ENCODE results near the gene NKAP. TPM values are rescaled to one million over a fixed set of nuclear protein-coding genes. Genes with fewer than 3 reads are reported as not detected.
"Not testable (repeated sequence)": the region's sequence is repeated elsewhere in the genome, so short reads cannot be mapped to it uniquely, and the experiment has no call there.

NKAP gene
- polyA plus RNA-seq, 3 donors, result 12.5 to 14.7 (median 14.6) TPM

GRCh38 chrX:119948381-119948780 is 4.8 kb upstream of the NKAP start:
- DNase-seq, result no peak

GRCh38 chrX:119945481-119945880 is 1.9 kb upstream of the NKAP start:
- no peak for DNase-seq

DNA sequence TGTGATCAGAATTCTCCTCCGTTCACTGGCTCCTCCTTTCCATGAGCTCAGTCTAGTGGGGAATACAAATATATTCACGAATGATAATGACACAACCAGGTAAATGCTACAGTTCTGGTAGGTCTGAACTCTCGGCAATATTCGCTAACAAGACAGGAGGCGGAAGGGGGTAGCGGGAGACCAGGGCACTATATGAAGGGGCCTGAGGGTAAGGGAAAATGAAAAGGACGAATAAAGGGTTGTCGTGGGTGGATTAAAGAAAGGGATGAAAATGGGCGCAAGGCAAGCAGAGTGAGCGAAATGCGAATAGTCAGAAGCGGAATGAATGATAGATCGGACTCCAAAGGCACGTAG is 743 bp downstream of the NKAP start:
- no peak for DNase-seq

- no peak for DNase-seq
Measured at GRCh38 chrX:119942173-119942819, 1.3 kb downstream of the NKAP start.

DNA sequence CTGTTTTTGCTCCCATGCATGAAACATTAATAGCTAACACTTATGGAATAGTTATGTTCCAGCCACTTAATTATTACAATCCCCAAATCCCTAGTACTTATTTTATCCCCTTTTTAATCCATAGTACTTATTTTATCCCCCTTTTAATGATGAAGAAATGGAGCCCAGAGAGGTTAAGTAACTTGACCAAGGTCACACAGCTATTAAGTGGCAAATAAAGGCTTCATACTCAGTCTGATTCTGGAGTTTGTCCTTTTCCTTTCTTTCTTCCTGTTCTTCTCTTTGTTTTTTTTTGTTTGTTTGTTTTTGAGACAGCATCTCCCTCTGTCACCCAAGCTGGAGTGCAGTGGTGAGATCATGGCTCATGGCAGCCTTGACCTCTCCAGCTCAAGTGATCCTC is 2.2 kb downstream of the NKAP start:
- DNase-seq, result no peak

GRCh38 chrX:119935215-119935874 is 8.2 kb downstream of the NKAP start:
- no peak for DNase-seq

GRCh38 chrX:119922391-119922790 is 21.2 kb downstream of the NKAP start:
- DNase-seq, result not testable (repeated sequence)

GRCh38 chrX:119919835-119920585 is 23.5 kb downstream of the NKAP start:
- no peak for DNase-seq

DNA sequence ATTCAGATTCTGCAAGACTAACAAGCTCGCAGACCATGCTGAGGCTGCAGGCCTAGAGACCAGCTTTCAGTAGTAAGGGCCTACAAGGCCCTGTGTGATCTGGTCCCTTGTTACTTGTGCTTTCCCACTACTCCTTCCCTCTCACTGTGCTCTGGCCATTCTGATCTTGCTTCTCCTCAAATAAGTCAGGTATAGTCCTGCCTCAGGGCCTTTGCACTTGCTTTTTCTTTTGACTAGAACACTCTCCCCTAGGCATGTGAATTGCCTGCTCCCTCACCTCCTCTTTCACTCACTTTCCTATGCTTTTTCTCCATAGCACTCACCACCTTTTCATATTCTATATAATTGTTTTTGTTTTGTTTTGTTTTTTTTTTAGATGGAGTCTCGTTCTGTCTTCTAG is 25.7 kb downstream of the NKAP start:
- DNase-seq, result no peak

DNA sequence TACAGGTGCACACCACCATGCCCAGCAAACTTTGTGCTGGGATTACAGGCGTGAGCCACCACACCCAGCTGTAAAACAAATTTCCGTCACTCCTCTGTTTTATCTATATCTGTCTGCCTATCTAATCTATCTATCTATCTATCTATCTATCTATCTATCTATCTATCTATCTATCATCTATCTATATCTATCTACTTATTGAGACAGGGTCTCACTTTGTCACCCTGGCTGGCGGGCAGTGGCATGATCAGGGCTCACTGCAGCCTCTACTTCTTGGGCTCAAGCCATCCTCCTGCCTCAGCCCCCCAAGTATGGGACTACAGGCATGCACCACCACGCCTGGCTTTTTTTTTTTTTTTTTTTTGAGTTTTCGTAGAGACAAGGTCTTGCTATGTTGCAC is 27.2 kb downstream of the NKAP start:
- no peak for DNase-seq

DNA sequence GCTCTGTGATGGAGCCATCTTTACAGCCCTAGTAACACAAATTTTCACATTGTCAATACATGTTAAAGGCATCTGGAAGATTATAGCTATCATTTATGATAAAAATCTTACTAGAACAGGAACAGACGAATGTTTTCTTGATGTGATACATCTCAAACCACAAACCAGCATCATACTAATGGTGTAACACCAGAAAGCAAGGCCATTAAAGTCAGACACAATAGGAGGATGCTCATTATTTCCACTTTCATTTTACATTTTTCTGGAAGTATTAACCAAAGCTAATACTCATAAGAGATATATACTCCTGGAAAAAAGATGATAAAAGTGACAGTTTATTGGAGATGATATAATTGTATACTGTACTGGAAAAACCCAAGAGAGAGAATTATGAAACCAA is 42.6 kb downstream of the NKAP start:
- no peak for DNase-seq

- DNase-seq, result no peak
Measured at GRCh38 chrX:119899125-119899524, 44.4 kb downstream of the NKAP start.

DNA sequence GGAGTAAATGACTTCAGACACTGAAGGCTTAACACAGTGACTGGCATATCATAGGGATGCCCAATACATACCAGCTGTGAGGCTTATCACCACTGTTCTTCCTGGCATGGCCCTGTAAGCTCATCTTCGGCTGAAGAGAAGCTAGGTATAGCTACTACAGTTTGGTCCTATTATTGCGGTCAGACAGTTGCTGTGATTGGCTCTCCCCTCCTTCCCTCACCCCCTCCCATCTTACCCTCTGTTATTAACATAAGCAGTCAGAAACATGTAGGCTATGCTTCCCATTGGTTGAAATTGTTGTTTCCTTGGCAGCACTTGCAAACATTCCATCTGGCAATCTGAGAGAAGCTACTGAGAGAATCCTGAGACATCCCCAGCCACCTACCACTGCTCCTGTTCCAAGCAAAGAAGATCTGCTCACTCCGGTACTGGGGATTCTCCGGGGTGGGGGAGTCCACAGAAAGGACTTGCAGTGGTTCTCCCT is 47.7 kb downstream of the NKAP start, which contains the start of gene AKAP14:
TSS of gene AKAP14 (plus strand) at position 51 of the 484 bp plus-strand sequence. CDS start 7,331 bp downstream, outside the sequence.
- no peak for DNase-seq

DNA sequence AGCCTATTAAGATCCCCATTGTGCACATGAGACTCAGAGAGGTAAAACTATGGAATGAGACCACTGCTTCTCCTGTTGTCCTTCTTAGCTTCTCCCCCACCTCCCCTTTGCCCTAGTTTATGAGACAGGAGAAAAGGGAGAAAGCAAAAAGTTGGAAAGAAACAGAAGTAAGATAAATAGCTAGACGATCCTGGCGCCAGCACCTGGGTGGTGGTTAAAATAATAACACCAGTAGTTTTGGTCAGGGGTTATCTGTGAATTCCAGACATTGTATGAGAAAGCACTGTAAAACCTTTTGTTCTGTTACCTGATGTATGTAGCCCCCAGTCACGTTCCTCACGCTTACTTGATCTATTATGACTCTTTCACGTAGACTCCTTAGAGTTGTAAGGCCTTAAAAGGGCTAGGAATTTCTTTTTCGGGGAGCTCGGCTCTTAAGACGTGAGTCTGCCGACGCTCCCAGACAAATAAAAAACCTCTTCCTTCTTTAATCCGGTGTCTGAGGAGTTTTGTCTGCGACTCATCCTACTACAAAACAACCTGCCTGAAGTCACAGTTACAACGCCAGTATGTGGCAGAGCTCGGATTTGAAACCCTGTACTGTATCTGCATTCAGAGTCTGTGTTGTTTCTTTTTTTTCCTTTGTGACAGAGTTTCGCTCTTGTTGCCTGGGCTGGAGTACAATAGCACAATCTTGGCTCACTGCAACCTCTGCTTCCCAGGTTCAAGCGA is 51.4 kb downstream of the NKAP start:
- DNase-seq, result not testable (repeated sequence)

- DNase-seq, result not testable (repeated sequence)
Measured at GRCh38 chrX:119890626-119891025, 52.9 kb downstream of the NKAP start.

- no peak for DNase-seq
Measured at GRCh38 chrX:119887721-119888425, 55.7 kb downstream of the NKAP start.

GRCh38 chrX:119885554-119886428 is 57.8 kb downstream of the NKAP start:
- no peak for DNase-seq

GRCh38 chrX:119880552-119881437 is 62.8 kb downstream of the NKAP start:
- no peak for DNase-seq

- no peak for DNase-seq
Measured at GRCh38 chrX:119880076-119880475, 63.5 kb downstream of the NKAP start.

Measured in renal pelvis (tissue), 4 donors.